Measurements from ENCODE around the gene ORC3.
"Not testable (repeated sequence)": the region's sequence is repeated elsewhere in the genome, so short reads cannot be mapped to it uniquely, and the experiment has no call there.

The ORC3 gene

GRCh38 chr6:87606199-87606598 lies 16.3 kb downstream of the ORC3 start:
- DNase-seq = no peak

- DNase-seq = no peak
Measured at GRCh38 chr6:87608802-87609201, 18.9 kb downstream of the ORC3 start.

- not testable (repeated sequence) for DNase-seq
Measured at GRCh38 chr6:87613018-87613417, 23.1 kb downstream of the ORC3 start.

- no peak for DNase-seq
Measured at GRCh38 chr6:87617405-87617804, 27.5 kb downstream of the ORC3 start.

DNA sequence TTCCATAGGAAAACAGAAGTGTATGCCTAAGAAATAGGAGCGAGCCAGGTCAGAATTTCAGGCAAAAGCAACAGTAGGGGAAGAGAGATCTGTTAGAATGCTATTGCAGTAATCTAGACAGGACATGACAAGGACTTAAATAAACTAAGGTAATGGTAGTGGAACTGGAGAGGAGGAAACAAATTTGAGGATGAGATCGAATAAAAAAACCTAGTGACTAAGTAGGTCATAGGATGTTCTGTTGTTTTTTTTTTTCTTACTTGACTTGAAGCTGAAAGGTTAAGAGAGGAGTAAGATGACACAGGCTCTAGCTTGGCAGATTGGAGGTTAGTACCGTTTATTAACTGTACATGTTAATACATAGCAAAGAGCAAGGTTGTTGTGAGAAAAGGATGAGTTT lies 28.6 kb downstream of the ORC3 start:
- no peak for DNase-seq

- DNase-seq = no peak
Measured at GRCh38 chr6:87623248-87623647, 33.3 kb downstream of the ORC3 start.

DNA sequence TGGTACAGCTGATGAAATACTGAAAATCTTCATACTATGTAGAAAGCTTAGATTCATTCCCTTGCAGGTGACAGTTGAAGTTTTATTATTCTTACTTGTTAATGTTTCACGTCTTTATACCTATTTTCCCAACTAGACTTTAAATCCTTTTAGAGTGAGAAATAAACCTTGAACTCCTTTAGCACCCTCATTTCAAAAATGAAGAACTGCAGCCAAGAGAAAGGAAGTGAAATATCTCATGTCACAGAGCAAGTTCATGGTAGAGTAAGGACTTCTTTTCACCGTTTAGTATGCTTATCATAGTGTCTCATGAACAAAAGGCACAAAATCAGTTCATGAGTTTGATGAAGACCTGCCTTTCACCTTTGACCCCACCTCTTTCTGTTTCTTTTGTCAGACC lies 38.5 kb downstream of the ORC3 start:
- no peak for DNase-seq

GRCh38 chr6:87628881-87629280 lies 38.9 kb downstream of the ORC3 start:
- DNase-seq = no peak

GRCh38 chr6:87630746-87631145 lies 40.8 kb downstream of the ORC3 start:
- DNase-seq = no peak

GRCh38 chr6:87633851-87634250 lies 43.9 kb downstream of the ORC3 start:
- DNase-seq = no peak

DNA sequence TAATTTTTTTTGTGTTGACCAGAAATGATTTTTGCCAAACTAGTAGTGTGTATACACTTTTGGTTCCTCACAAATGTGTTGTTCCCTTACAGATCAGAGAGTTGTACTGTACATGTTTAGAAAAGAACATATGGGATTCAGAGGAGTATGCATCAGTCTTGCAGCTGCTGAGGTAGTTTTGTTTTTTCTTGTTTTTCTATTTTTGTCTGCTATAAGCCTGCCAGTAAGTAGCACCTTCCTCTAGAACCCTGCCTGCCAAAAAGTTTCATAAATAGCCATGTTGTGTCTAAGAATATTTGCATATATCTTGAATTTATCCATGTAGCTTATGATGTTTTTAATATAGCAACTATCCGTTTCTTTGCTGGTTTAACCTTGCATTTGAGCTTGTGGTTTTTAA lies 46.4 kb downstream of the ORC3 start:
- no peak for DNase-seq

GRCh38 chr6:87637106-87637505 lies 47.2 kb downstream of the ORC3 start:
- no peak for DNase-seq

GRCh38 chr6:87639373-87639772 lies 49.4 kb downstream of the ORC3 start:
- DNase-seq = no peak

DNA sequence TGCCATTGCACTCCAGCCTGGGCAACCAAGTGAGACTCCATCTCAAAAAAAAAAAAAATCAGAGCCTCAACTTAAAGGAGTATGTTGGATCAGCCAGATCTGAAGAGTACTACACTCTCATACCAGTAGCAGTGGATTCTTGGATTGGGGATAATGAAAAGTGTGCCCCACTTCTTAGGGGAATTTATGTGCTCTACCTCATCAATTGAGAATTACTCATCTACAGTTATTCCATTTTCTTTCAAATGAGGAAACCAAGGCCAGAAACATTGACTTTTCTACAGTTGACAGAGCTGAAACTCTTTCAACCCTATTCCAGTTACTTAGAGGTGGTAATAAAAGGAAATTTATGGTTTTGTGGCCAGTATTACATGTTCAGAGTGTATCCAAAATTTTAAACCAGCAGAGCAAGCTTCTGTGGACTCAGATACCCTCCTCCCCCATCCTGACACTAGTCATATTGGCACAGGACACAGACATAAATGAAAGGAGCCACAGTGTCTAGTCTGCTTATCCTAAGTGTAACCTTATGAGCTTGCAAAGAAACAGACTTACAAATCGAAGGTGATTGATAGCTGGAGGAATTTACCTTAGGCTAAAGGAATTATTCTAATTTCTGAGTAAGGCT lies 51.2 kb downstream of the ORC3 start:
- no peak for DNase-seq

GRCh38 chr6:87645080-87645479 lies 55.1 kb downstream of the ORC3 start:
- no peak for DNase-seq

DNA sequence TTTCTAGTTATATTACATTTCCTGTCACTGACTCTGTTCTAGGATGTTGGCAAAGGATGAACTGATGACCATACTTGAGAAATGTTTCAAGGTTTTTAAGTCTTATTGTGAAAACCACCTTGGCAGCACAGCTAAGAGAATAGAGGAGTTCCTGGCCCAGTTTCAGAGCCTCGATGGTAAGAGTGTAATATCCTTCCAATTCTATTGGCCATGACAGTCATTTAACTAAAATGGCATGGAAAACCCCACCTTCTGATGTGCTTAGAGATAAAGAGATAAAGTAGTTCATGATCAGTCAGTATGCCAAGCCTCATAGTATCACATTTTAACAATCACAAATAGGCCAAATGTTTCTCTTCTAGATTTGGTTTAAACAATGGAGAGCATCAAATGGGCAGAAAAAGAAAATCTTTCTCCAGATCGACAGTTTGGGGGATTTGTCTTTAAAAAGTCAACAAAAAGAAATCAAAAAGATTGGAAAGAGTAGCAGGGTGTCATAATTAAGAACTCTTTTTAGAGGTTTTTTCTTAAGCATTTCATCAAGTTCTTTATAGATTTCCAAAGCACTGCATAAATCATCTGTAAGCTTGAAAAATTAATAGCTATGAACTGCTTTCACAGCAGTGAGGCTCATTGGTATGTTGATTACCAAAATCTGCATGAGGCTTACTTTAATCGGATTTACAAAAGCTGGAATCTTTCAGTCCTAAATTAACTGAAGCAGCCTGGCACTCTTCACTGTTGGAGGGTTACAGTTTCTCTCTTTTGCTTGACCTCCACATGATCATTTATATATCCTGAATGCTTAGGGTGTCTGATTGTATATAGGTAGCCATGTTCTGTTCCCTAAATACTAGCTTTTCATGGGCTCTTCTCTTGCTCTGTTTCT lies 63.4 kb downstream of the ORC3 start:
- DNase-seq = no peak

DNA sequence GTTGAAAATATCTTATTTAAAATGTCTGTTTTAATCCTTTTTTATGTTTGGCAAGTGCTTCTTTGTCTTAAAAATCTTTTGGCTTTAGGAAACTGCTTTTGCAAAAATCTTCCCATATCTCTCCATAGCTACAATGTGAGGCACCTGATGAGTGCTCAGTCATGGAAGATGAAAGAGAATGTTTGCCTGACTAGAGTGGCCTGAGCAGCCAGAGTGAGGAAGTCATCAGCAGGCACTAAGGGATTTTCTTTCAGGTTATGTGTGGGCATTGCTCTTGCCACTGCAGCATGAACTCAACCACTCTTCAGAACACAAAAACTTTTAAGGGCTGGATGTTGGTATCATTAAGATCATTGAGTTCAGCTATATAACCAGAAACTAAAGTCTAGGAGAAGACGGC lies 64.2 kb downstream of the ORC3 start:
- no peak for DNase-seq

DNA sequence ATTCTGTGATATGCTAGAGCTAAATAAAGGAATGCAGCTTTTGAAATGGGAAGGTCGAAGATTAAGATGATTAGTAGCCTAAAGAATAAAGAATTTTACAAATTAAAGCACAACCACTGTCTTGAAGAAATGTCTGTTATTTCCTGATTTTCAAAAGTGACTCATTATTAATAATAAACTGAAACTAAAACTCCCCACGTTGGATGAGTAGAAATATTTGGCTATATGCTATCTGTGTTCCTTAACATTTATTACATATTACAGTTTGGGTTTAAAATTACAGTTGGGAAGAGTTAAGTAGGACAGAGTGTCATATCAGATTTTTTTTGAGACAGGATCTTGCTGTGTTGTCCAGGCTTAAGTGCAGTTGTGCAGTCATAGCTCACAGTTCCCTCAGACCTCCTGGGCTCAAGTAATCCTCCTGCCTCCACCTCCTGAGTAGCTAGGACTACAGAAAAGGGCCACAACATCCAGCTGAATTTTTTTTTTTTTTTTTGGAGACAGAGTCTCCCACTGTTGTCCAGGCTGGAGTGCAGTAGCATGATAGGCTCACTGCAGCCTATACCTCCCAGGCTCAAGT lies 65.0 kb downstream of the ORC3 start:
- no peak for DNase-seq

DNA sequence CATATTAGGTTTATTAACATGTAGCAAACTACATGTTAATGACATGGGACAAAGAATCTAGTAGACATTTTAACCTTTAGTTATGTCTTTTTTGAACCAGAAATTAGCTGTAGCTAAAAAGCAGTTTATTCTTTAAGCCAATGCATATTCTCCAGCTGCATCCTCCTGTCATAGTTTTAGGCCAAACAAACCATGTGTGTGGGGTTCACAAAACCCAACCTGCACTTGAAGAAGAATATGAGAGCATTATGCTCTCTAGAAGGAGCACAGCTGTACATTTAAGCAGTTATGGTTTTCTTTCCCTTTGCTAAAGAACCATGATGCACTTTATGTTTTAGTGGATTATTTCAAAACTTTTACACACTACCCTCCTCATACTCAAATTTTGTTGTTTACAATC lies 65.9 kb downstream of the ORC3 start:
- DNase-seq = no peak

DNA sequence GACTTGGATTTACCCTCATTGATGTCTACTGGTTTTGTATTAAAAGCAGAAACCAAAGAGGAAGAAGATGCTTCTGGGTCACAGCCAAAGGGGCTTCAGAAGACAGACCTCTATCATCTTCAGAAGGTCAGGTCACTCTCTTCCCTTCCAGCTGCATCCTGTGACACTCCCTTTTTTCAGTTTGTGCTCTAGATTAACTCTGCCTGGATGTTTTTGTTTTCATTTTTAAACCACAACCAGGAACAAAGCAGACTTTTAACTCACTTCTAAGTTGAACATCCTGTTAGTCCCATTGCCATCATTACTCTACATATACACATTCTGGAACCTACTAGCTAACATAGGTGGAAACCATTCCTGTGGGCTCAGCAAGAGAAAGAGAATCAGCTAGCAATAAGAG lies 66.9 kb downstream of the ORC3 start:
- no peak for DNase-seq

DNA sequence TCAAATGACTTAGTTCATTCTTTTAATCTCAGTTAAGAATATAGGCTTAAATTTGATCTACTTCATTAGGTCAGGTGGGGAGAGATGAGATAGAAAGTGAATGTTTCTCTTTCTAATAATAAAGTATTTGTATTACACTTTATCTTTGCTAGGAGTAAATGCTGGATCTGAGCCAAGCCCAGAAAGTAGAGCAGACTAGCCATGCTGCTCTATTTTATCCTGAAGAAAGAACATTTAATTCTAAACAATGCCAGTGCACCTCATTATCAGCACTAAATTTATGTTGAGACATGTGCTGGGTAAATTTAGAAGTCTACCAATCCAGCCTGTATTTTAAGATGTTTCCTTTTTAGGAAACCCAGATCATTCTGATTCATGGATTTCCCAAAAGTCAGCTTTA lies 68.6 kb downstream of the ORC3 start:
- no peak for DNase-seq

DNA sequence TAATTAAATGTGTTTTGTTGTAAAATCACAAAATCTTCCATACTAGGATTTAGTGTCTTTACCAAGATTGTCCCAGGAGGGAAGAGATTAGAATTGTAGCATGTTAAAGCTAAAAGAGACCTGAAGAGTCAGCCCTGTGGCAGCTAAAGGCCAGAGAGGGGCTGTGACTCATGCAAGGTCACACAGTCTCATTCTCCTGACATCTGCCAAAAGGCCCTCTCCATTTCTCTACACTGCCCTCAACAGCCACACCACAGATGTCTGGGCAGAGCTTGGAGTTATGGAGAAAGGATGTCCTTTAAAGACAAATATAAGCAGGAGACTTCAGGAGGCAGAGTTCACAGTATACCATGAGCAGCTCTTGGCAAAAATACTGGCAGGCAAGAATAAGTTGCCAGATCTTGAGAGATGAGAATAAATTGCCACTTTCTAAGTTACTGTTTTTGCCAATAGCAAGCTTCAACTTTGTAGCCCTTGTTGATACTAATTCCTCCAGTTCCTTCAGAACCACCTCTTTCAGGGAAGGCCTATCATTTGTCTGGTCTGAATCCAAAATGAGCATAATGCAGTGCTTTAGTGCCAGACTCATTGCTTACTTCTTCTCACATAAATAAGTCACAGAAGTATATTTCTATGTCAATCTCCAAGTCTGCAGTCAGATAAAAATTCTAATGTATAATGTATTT lies 70.4 kb downstream of the ORC3 start:
- DNase-seq = no peak

- DNase-seq = no peak
Measured at GRCh38 chr6:87661016-87661415, 71.1 kb downstream of the ORC3 start.

GRCh38 chr6:87661503-87661902 lies 71.6 kb downstream of the ORC3 start:
- DNase-seq = no peak
